ENCODE results near the gene CRX. TPM values are rescaled to one million over a fixed set of nuclear protein-coding genes. Genes with fewer than 3 reads are reported as not detected.
A peak's percentile ranks its signal among the peaks of the same experiment; 100 is the strongest.

The CRX gene
- total and polyA plus RNA-seq, 2 experiments from 2014 or later, result not detected

- no peak for DNase-seq
- Histone ChIP-seq H3K27me3 (replicated peaks; ENCODE audit: insufficient read depth) (no peaks in the 10 kb centered on the region; the same call in 1 of the 2 replicates), H3K4me1 (ENCODE audit: insufficient read depth) (no peaks in the 10 kb centered on the region), H3K9me2 (ENCODE audit: insufficient read depth) (no peaks in the 10 kb centered on the region), H3K9ac (no peak overlapping the region), H3K4me3 (no peak overlapping the region), H3K36me3 (ENCODE audit: low read depth) (no peaks in the 10 kb centered on the region), H3K79me2 (ENCODE audit: insufficient read depth) (no peaks in the 10 kb centered on the region), H3F3A (ENCODE audit: insufficient read depth) (no peaks in the 10 kb centered on the region), H3K4me2 (ENCODE audit: unreplicated experiment) (no peak overlapping the region), H4K20me1 (ENCODE audit: insufficient read depth) (no peaks in the 10 kb centered on the region), H2AFZ (no peak overlapping the region), H3K27ac (no peak overlapping the region), H3K9me3 (ENCODE audit: low read depth) (no peaks in the 10 kb centered on the region)
- no peak for TF ChIP-seq EZH2phosphoT487 (IDR thresholded peaks at IDR 0.05; ENCODE audit: insufficient read depth, low read depth)
- no peak for TF ChIP-seq EZH2 (IDR thresholded peaks at IDR 0.05; ENCODE audit: insufficient read depth, poor library complexity, severe bottlenecking)
- WGBS, 2 experiments (ENCODE audit: low coverage in 1 of 2, low lambda C conversion rate in 2 of 2, missing lambda C conversion rate in 2 of 2), result 63 to 65% methylated on average over 6 to 8 of the region's 8 CpGs
- in situ Hi-C loops (cut with MboI), result no loop called here
Measured at GRCh38 chr19:47836038-47836437, 14.3 kb downstream of the CRX start.

DNA sequence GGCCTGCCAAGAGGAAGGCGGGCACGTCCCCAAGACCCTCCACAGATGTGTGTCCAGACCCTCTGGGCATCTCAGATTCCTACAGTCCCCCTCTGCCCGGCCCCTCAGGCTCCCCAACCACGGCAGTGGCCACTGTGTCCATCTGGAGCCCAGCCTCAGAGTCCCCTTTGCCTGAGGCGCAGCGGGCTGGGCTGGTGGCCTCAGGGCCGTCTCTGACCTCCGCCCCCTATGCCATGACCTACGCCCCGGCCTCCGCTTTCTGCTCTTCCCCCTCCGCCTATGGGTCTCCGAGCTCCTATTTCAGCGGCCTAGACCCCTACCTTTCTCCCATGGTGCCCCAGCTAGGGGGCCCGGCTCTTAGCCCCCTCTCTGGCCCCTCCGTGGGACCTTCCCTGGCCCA is 17.7 kb downstream of the CRX start:
- Histone ChIP-seq H3K79me2 (ENCODE audit: insufficient read depth) (no peaks in the 10 kb centered on the region), H3K4me2 (ENCODE audit: unreplicated experiment) (no peak overlapping the region), H3K36me3 (ENCODE audit: low read depth) (no peaks in the 10 kb centered on the region), H3K27me3 (replicated peaks; ENCODE audit: insufficient read depth) (peaks cover 5% of the 10 kb centered on the region), H4K20me1 (ENCODE audit: insufficient read depth) (no peaks in the 10 kb centered on the region), H2AFZ (no peak overlapping the region), H3K9me2 (ENCODE audit: insufficient read depth) (no peaks in the 10 kb centered on the region), H3K4me1 (ENCODE audit: insufficient read depth) (no peaks in the 10 kb centered on the region), H3K9me3 (ENCODE audit: low read depth) (no peaks in the 10 kb centered on the region), H3F3A (ENCODE audit: insufficient read depth) (no peaks in the 10 kb centered on the region), H3K9ac (no peak overlapping the region), H3K4me3 (no peak overlapping the region), H3K27ac (no peak overlapping the region)
- in situ Hi-C loops (cut with MboI), result no loop called here
- TF ChIP-seq EZH2phosphoT487 (IDR thresholded peaks at IDR 0.05; ENCODE audit: insufficient read depth, low read depth) (no peak), EZH2 (IDR thresholded peaks at IDR 0.05; ENCODE audit: insufficient read depth, poor library complexity, severe bottlenecking) (no peak)
- 40 to 52% methylated on average over 3 to 16 of the region's 16 CpGs for WGBS, 2 experiments (ENCODE audit: low coverage in 1 of 2, low lambda C conversion rate in 2 of 2, missing lambda C conversion rate in 2 of 2)
- no peak for DNase-seq

- no peaks in the 10 kb centered on the region for H3K9me2 ChIP-seq (ENCODE audit: insufficient read depth)
- H3K36me3 ChIP-seq (ENCODE audit: low read depth), result no peaks in the 10 kb centered on the region
- no peaks in the 10 kb centered on the region for H3K9me3 ChIP-seq (ENCODE audit: low read depth)
- no peak overlapping the region for H3K9ac ChIP-seq
- H3K4me1 ChIP-seq (ENCODE audit: insufficient read depth), result no peaks in the 10 kb centered on the region
- no peak overlapping the region for H3K4me3 ChIP-seq
- H3F3A ChIP-seq (ENCODE audit: insufficient read depth), result no peaks in the 10 kb centered on the region
- no peak overlapping the region for H3K4me2 ChIP-seq (ENCODE audit: unreplicated experiment)
- H3K27me3 ChIP-seq (replicated peaks; ENCODE audit: insufficient read depth), result peaks cover 5% of the 10 kb centered on the region
- no peak overlapping the region for H2AFZ ChIP-seq
- no peak overlapping the region for H3K27ac ChIP-seq
- H3K79me2 ChIP-seq (ENCODE audit: insufficient read depth), result no peaks in the 10 kb centered on the region
- in situ Hi-C loops (cut with MboI), result no loop called here
- DNase-seq, result peak; percentile 14
- WGBS, 2 experiments (ENCODE audit: low coverage in 1 of 2, low lambda C conversion rate in 2 of 2, missing lambda C conversion rate in 2 of 2), result 15% methylated on average over 10 of the region's 10 CpGs
- no peaks in the 10 kb centered on the region for H4K20me1 ChIP-seq (ENCODE audit: insufficient read depth)
- TF ChIP-seq EZH2phosphoT487 (IDR thresholded peaks at IDR 0.05; ENCODE audit: insufficient read depth, low read depth), result no peak
Measured at GRCh38 chr19:47839913-47840312, 18.2 kb downstream of the CRX start.

GRCh38 chr19:47842941-47843340 is 21.2 kb downstream of the CRX start:
- Histone ChIP-seq H3K79me2 (ENCODE audit: insufficient read depth) (no peaks in the 10 kb centered on the region), H3K27ac (no peak overlapping the region), H3K4me1 (ENCODE audit: insufficient read depth) (no peaks in the 10 kb centered on the region), H3F3A (ENCODE audit: insufficient read depth) (no peaks in the 10 kb centered on the region), H3K9ac (no peak overlapping the region), H2AFZ (no peak overlapping the region), H3K4me3 (no peak overlapping the region), H3K9me2 (ENCODE audit: insufficient read depth) (no peaks in the 10 kb centered on the region), H3K36me3 (ENCODE audit: low read depth) (no peaks in the 10 kb centered on the region), H3K27me3 (replicated peaks; ENCODE audit: insufficient read depth) (peaks cover 10% of the 10 kb centered on the region), H3K9me3 (ENCODE audit: low read depth) (no peaks in the 10 kb centered on the region), H3K4me2 (ENCODE audit: unreplicated experiment) (no peak overlapping the region), H4K20me1 (ENCODE audit: insufficient read depth) (no peaks in the 10 kb centered on the region)
- TF ChIP-seq EZH2 (IDR thresholded peaks at IDR 0.05; ENCODE audit: insufficient read depth, poor library complexity, severe bottlenecking) (no peak), EZH2phosphoT487 (IDR thresholded peaks at IDR 0.05; ENCODE audit: insufficient read depth, low read depth) (no peak)
- WGBS, 2 experiments (ENCODE audit: low coverage in 1 of 2, low lambda C conversion rate in 2 of 2, missing lambda C conversion rate in 2 of 2), result 26 to 41% methylated on average over 5 of the region's 5 CpGs
- in situ Hi-C loops (cut with MboI), result no loop called here
- no peak for DNase-seq

GRCh38 chr19:47848425-47848822 is 26.7 kb downstream of the CRX start:
- no peak overlapping the region for H3K9ac ChIP-seq
- no peaks in the 10 kb centered on the region for H3F3A ChIP-seq (ENCODE audit: insufficient read depth)
- no peaks in the 10 kb centered on the region for H3K36me3 ChIP-seq (ENCODE audit: low read depth)
- H3K27me3 ChIP-seq (replicated peaks; ENCODE audit: insufficient read depth), result peaks cover 48% of the 10 kb centered on the region
- H3K4me3 ChIP-seq, result no peak overlapping the region
- H3K9me2 ChIP-seq (ENCODE audit: insufficient read depth), result no peaks in the 10 kb centered on the region
- TF ChIP-seq EZH2phosphoT487 (IDR thresholded peaks at IDR 0.05; ENCODE audit: insufficient read depth, low read depth) (no peak), EZH2 (IDR thresholded peaks at IDR 0.05; ENCODE audit: insufficient read depth, poor library complexity, severe bottlenecking) (no peak)
- no peak overlapping the region for H3K4me2 ChIP-seq (ENCODE audit: unreplicated experiment)
- in situ Hi-C loops (cut with MboI), result no loop called here
- no peak overlapping the region for H3K27ac ChIP-seq
- DNase-seq, result no peak
- H2AFZ ChIP-seq, result no peak overlapping the region
- H3K4me1 ChIP-seq (ENCODE audit: insufficient read depth), result no peaks in the 10 kb centered on the region
- H4K20me1 ChIP-seq (ENCODE audit: insufficient read depth), result no peaks in the 10 kb centered on the region
- H3K9me3 ChIP-seq (ENCODE audit: low read depth), result no peaks in the 10 kb centered on the region
- H3K79me2 ChIP-seq (ENCODE audit: insufficient read depth), result no peaks in the 10 kb centered on the region
- 42 to 46% methylated on average over 9 to 10 of the region's 10 CpGs for WGBS, 2 experiments (ENCODE audit: low coverage in 1 of 2, low lambda C conversion rate in 2 of 2, missing lambda C conversion rate in 2 of 2)

Data from GM23248 (cell line).